ENCODE data around the gene ACO1.

GRCh38 chr9:32404402-32404801 lies 20.0 kb downstream of the ACO1 start:
- no peak for TF ChIP-seq CTCF (IDR thresholded peaks at IDR 0.05)
- no peak for TF ChIP-seq POLR2A (IDR thresholded peaks at IDR 0.05)
